Gastroesophageal sphincter (tissue), 4 donors: ENCODE data around the gene VPS41. TPM values are rescaled to one million over a fixed set of nuclear protein-coding genes. Genes with fewer than 3 reads are reported as not detected.

ENCODE experiments used
- ATAC-seq: fragments of 150-250 bp; one replicate; pipeline ENCODE4 v1.9.1; 2016; ENCODE audit warnings: mild to moderate bottlenecking, moderate library complexity
- H3K27ac ChIP-seq, 4 donors: fragments of 200-600 bp; sonication (generic) in 3 of 4; 1 replicate in 3 of 4; 2 replicates in 1 of 4; pipeline ENCODE4 v1.5.1; 2016 to 2019
- H3K27me3 ChIP-seq: fragments of 200-600 bp; sonication (generic); one replicate; pipeline ENCODE4 v1.5.1; 2019
- H3K36me3 ChIP-seq, 2 donors: fragments of 200-600 bp; sonication (generic); one replicate each; pipeline ENCODE4 v1.5.1; 2019; ENCODE audit warnings: control low read depth in 1 of 2
- H3K4me1 ChIP-seq, 3 donors: fragments of 200-600 bp; sonication (generic); 1 replicate in 2 of 3; 2 replicates in 1 of 3; pipeline ENCODE4 v1.5.1; 2016 to 2019; ENCODE audit warnings: control low read depth in 2 of 3
- H3K4me3 ChIP-seq, 2 donors: fragments of 200-600 bp; sonication (generic); one replicate each; pipeline ENCODE4 v1.5.1; 2019; ENCODE audit warnings: mild to moderate bottlenecking in 1 of 2, moderate library complexity in 1 of 2
- H3K9me3 ChIP-seq, 3 donors: fragments of 200-600 bp; sonication (generic); one replicate each; pipeline ENCODE4 v1.5.1; 2017 to 2019; ENCODE audit warnings: control low read depth in 2 of 3
- EP300 ChIP-seq: sonication (generic); formaldehyde crosslinking; IDR thresholded peaks from one replicate; pipeline ENCODE4 v1.6.1; 2017; ENCODE audit warnings: antibody characterized with exemption, mild to moderate bottlenecking
- POLR2A ChIP-seq, 2 donors: fragments of 450-650 bp; IDR thresholded peaks; one replicate each; pipeline ENCODE4 v1.6.1; 2017; ENCODE audit warnings: antibody characterized with exemption in 2 of 2, mild to moderate bottlenecking in 2 of 2, moderate library complexity in 1 of 2
- POLR2AphosphoS5 ChIP-seq: sonication (generic); formaldehyde crosslinking; IDR thresholded peaks from one replicate; pipeline ENCODE4 v1.6.1; 2017; ENCODE audit warnings: antibody characterized with exemption
- WGBS, 2 donors: methylation state at CpG; one replicate each; pipeline ENCODE4 v1.1.5; 2018; ENCODE audit warnings: low coverage in 1 of 2; 5-methylcytosine and 5-hydroxymethylcytosine counted together
- total RNA-seq, 4 donors: library from RNA; depleted of rRNA; stranded (reverse); fragments of >200 nt; gene quantifications; one replicate each; pipeline ENCODE4 v1.1.0, GENCODE V29; 2016
- TF ChIP-seq, protein P1 (sequence below), 4 experiments: fragments of 200-600 bp in 2 of 4; fragments of 450-650 bp in 2 of 4; sonication (generic) in 1 of 4; IDR thresholded peaks; one replicate each; pipeline ENCODE4 v1.5.1; 2017 to 2019; ENCODE audit warnings: antibody characterized with exemption in 4 of 4, mild to moderate bottlenecking in 2 of 4, moderate library complexity in 2 of 4

Gene VPS41
- total RNA-seq, 4 donors from 2014 or later: 33.7 to 71.8 (median 44.3) TPM

DNA sequence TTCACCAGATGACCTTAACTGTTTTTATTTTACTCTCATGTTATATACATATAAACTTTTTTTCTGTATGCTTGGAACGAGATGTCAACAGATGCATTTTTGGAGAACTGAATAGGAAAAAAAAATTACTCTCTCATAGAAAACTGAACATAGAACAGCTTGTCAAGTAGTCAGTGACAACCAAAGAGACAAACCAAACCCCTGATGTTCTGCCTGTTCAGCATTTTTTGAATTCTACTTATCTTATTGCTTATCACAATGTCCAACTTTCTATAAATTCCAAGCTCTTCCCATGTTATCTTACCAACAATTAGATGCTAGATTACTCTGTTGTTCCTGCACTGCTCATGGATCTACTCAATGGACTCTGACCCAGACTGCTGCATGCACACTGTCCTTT, 95.2 kb downstream of the VPS41 start:
- H3K36me3 ChIP-seq: peaks cover 0 to 37% of the 10 kb centered on the region in 2 donors
- H3K4me1 ChIP-seq: no peaks in the 10 kb centered on the region
- no peak overlapping the region for H3K27ac ChIP-seq
- no peaks in the 10 kb centered on the region for H3K9me3 ChIP-seq
- H3K4me3 ChIP-seq: no peak overlapping the region
- no peak for ATAC-seq
- TF ChIP-seq, protein P1, sequence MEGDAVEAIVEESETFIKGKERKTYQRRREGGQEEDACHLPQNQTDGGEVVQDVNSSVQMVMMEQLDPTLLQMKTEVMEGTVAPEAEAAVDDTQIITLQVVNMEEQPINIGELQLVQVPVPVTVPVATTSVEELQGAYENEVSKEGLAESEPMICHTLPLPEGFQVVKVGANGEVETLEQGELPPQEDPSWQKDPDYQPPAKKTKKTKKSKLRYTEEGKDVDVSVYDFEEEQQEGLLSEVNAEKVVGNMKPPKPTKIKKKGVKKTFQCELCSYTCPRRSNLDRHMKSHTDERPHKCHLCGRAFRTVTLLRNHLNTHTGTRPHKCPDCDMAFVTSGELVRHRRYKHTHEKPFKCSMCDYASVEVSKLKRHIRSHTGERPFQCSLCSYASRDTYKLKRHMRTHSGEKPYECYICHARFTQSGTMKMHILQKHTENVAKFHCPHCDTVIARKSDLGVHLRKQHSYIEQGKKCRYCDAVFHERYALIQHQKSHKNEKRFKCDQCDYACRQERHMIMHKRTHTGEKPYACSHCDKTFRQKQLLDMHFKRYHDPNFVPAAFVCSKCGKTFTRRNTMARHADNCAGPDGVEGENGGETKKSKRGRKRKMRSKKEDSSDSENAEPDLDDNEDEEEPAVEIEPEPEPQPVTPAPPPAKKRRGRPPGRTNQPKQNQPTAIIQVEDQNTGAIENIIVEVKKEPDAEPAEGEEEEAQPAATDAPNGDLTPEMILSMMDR (IDR thresholded peaks at IDR 0.05): no peak
- TF ChIP-seq POLR2AphosphoS5 (no peak), EP300 (no peak)
- WGBS, 2 donors: 56 to 76% methylated on average over 1 of the region's 1 CpG
- no peaks in the 10 kb centered on the region for H3K27me3 ChIP-seq

DNA sequence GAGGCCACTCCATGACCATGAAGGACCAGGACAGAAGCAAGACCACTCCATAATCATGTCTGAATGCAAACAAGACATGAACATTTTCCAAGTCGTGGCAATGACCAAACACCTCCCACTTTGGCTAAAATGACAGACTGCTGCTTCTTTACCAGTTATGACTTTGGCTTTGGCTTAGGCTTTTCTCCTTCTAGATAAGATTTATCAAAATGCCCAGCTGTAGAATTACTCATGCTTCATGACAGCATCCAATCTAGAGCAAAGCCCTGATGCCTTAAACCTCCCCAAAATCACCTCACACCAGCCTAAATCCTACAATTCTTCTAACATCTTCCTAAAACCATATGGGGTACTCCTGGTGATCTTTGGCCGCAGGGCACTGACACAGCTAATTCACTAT, 102.1 kb downstream of the VPS41 start:
- Histone ChIP-seq H3K9me3 (no peaks in the 10 kb centered on the region), H3K27ac (no peak overlapping the region), H3K4me3 (no peak overlapping the region), H3K27me3 (no peaks in the 10 kb centered on the region), H3K36me3 (no peaks in the 10 kb centered on the region), H3K4me1 (no peaks in the 10 kb centered on the region)
- ATAC-seq: no peak
- TF ChIP-seq EP300 (no peak), POLR2A (IDR thresholded peaks at IDR 0.05) (no peak), POLR2AphosphoS5 (no peak)
- TF ChIP-seq, protein P1 (IDR thresholded peaks at IDR 0.05): no peak
- 79 to 100% methylated on average over 1 to 2 of the region's 2 CpGs for WGBS, 2 donors

DNA sequence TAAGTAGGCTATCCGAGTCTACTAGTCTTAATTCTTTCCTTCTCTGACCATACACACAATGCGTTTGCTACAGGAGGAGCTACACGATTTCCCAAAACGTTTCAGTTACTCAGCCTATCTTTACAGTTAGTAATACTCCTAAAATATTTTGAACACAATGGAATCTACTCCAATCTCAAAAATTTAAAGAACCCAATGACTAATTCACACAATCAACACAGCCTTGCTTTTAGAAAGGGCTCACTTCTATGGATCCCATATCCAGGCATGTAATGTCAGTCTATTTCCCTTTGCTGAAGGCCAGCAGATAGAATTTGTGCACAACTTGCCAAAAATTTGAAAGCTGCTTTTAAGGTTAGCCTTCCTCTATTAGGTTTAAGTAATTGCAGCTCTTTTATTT, 107.2 kb downstream of the VPS41 start:
- no peak for ATAC-seq
- Histone ChIP-seq H3K4me3 (no peak overlapping the region), H3K27me3 (no peaks in the 10 kb centered on the region), H3K27ac (no peak overlapping the region), H3K36me3 (no peaks in the 10 kb centered on the region), H3K4me1 (no peaks in the 10 kb centered on the region), H3K9me3 (no peaks in the 10 kb centered on the region)
- TF ChIP-seq POLR2A (IDR thresholded peaks at IDR 0.05) (no peak), EP300 (no peak), POLR2AphosphoS5 (no peak)
- TF ChIP-seq, protein P1 (IDR thresholded peaks at IDR 0.05): no peak
- WGBS, 2 donors: 64 to 71% methylated on average over 4 of the region's 4 CpGs

DNA sequence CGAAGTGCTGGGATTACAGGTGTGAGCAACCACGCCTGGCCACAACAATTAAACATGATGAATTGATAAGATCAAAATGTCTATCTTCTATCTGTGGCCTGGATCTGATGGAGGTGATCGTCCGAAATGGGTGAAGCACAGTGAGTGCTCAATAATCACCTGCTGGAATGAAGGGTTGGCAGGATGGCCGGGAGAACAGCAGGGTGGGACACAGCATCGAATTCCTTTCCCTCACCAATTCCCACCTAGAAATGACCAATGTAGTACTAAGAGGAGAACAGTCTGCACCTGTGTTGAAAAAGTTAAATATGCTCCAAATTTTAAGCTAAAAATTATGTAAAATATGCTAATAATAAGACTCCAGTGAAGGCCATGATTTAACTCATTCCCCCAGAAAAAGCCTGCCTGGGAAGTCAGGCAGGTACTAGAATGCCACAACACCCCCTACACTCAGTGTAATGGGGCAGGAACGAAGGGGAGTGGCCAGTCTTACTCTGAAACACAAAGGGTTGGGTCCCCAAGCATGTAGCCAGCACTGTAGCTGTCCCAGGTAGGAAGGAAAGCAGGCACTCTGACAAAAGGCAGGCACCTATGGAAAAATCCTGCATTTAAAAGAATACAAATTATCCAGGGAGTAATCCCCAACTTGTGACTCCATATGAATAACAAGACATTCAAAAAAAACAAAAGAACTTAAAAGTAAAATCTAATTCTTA, 110.3 kb downstream of the VPS41 start:
- TF ChIP-seq, protein P1 (IDR thresholded peaks at IDR 0.05): no peak
- TF ChIP-seq POLR2AphosphoS5: no peak

More for the DNA sequence above, 110.3 kb downstream of the VPS41 start:
- no peak overlapping the region for H3K27ac ChIP-seq
- H3K36me3 ChIP-seq: peaks cover 0 to 19% of the 10 kb centered on the region in 2 donors
- H3K9me3 ChIP-seq: no peaks in the 10 kb centered on the region
- H3K27me3 ChIP-seq: no peaks in the 10 kb centered on the region
- WGBS, 2 donors: 93 to 96% methylated on average over 4 to 7 of the region's 7 CpGs
- no peak for ATAC-seq
- no peak overlapping the region for H3K4me3 ChIP-seq
- no peaks in the 10 kb centered on the region for H3K4me1 ChIP-seq
